CD4-positive, alpha-beta memory T cell (primary cell): ENCODE measurements around the gene HIVEP1. TPM values are rescaled to one million over a fixed set of nuclear protein-coding genes. Genes with fewer than 3 reads are reported as not detected.
A peak's percentile ranks its signal among the peaks of the same experiment; 100 is the strongest.

Source experiments
- CTCF ChIA-PET: fragments of 350-600 bp; sonication (Branson Sonifier 250); formaldehyde crosslinking; loops from one replicate; lab custom pipeline; 2021; ENCODE audit warnings: inconsistent platforms; ENCODE audit not compliant: partially characterized antibody; lab: Charles Lee
- POLR2A ChIA-PET: fragments of 350-600 bp; sonication (Branson Sonifier 250); formaldehyde crosslinking; loops from one replicate; lab custom pipeline; 2021; ENCODE audit not compliant: partially characterized antibody; lab: Charles Lee
- DNase-seq, 5 donors: peaks; one replicate each; pipeline versions ENCODE4 v3.0.0 to v3.0.0-alpha.2; 2020 to 2022; ENCODE audit warnings: mixed read lengths in 1 of 5
- H3K27ac ChIP-seq: one replicate; pipeline ENCODE4 v1.7.0; 2013; ENCODE audit warnings: low read depth, low read length
- H3K27me3 ChIP-seq: 2 replicates; pipeline ENCODE4 v1.7.0; 2013; ENCODE audit warnings: mild to moderate bottlenecking, low read length, moderate library complexity; ENCODE audit not compliant: insufficient read depth
- H3K36me3 ChIP-seq: 2 replicates; pipeline ENCODE4 v1.7.0; 2013; ENCODE audit warnings: mild to moderate bottlenecking, low read length, moderate library complexity; ENCODE audit not compliant: insufficient read depth
- H3K4me1 ChIP-seq: 2 replicates; pipeline ENCODE4 v1.7.0; 2013; ENCODE audit warnings: mild to moderate bottlenecking, low read length, moderate library complexity; ENCODE audit not compliant: insufficient read depth
- H3K4me3 ChIP-seq, 2 donors: one replicate each; pipeline ENCODE4 v1.7.0; 2013; ENCODE audit warnings: low read length in 2 of 2, mild to moderate bottlenecking in 1 of 2
- H3K9me3 ChIP-seq, 2 donors: one replicate each; pipeline ENCODE4 v1.7.0; 2013; ENCODE audit warnings: low read length in 2 of 2, control low read depth in 1 of 2; ENCODE audit not compliant: control insufficient read depth in 1 of 2
- H3K27ac Mint-ChIP-seq, 7 donors: one replicate each; pipeline ENCODE4 v1.8.0; 2020 to 2021; ENCODE audit warnings: mixed read lengths in 7 of 7, mild to moderate bottlenecking in 6 of 7, inconsistent platforms in 3 of 7, moderate library complexity in 3 of 7
- H3K27me3 Mint-ChIP-seq, 2 donors: one replicate each; pipeline ENCODE4 v1.8.0; 2020 to 2021; ENCODE audit warnings: mixed read lengths in 2 of 2
- H3K36me3 Mint-ChIP-seq, 2 donors: one replicate each; pipeline ENCODE4 v1.8.0; 2020 to 2021; ENCODE audit warnings: mixed read lengths in 2 of 2, inconsistent platforms in 1 of 2, mild to moderate bottlenecking in 1 of 2
- H3K4me1 Mint-ChIP-seq, 4 donors: one replicate each; pipeline ENCODE4 v1.8.0; 2020 to 2021; ENCODE audit warnings: mixed read lengths in 4 of 4, mild to moderate bottlenecking in 1 of 4
- H3K4me3 Mint-ChIP-seq, 8 donors: one replicate each; pipeline ENCODE4 v1.8.0; 2020 to 2021; ENCODE audit warnings: mixed read lengths in 8 of 8, mild to moderate bottlenecking in 7 of 8, moderate library complexity in 6 of 8, inconsistent platforms in 3 of 8
- H3K9me3 Mint-ChIP-seq, 8 donors: one replicate each; pipeline ENCODE4 v1.8.0; 2020 to 2021; ENCODE audit warnings: mixed read lengths in 8 of 8, mild to moderate bottlenecking in 5 of 8, inconsistent platforms in 3 of 8, moderate library complexity in 1 of 8
- intact Hi-C: fragments of 100-400 bp; cut with micrococcal nuclease; formaldehyde crosslinking; loops from one replicate; pipeline ENCODE4 v1.15.1; 2023
- polyA plus RNA-seq, 2 donors: library from polyadenylated mRNA; unstranded; fragments of 300-500 nt; fragmentation: Illumina TruSeq; gene quantifications; one replicate each; pipeline ENCODE4 v1.2.3, GENCODE V29; 2021
- total RNA-seq, 2 experiments: library from RNA; stranded (reverse); gene quantifications; one replicate each; pipeline ENCODE4 v1.2.3, GENCODE V29; 2021

The HIVEP1 gene
- total and polyA plus RNA-seq, 4 experiments from 2014 or later: 0.47 to 17.6 (median 11.9) TPM

DNA sequence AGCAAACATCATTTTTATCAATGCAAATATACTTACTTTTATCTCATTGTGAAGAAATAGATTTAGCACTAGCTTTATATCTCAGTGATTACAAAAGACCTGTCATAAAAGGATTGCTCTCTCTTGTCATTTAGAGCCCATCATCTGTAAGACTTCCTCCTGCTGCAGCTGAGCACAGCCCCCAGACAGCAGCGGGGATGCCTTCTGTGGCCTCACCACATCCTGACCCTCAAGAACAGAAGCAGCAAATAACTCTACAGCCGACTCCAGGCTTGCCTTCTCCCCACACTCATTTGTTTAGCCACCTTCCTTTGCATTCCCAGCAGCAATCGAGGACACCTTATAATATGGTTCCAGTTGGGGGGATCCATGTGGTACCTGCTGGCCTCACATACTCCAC lies 151.0 kb downstream of the HIVEP1 start:
- CTCF ChIA-PET: interaction anchor here (0.6 kb wide), 1 partner anchor 70 kb away, joined by 3 read pairs; no protein-coding TSS in a partner anchor
- H3K4me3 Mint-ChIP-seq: peak overlapping the region in 6 of 8 donors; percentile 3 to 77 (median 33)

DNA sequence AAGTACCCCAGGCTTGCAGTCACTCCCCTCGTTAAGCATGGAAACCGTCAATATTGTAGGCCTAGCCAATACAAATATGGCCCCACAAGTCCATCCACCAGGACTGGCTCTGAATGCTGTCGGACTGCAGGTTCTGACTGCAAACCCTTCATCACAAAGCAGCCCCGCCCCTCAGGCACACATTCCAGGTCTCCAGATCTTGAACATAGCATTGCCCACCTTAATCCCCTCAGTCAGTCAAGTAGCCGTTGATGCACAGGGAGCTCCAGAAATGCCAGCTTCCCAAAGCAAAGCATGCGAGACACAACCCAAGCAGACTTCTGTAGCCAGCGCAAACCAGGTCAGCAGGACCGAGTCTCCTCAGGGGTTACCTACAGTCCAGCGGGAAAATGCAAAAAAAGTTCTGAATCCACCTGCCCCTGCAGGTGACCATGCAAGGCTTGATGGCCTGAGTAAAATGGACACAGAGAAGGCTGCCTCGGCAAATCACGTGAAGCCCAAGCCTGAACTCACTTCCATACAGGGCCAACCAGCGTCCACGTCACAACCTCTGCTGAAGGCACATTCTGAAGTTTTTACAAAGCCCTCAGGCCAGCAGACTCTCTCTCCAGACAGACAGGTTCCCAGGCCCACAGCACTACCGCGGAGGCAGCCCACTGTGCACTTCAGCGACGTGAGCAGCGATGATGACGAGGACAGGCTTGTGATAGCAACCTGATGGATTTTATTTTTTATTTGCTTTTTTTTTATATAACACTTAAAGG lies 151.8 kb downstream of the HIVEP1 start:
- intact Hi-C loops: no loop called here
- H3K4me1 Mint-ChIP-seq: peaks cover 20 to 35% (median 24%) of the 10 kb centered on the region in 4 donors
- no peaks in the 10 kb centered on the region for H3K9me3 Mint-ChIP-seq
- Histone ChIP-seq H3K4me3 (no peak overlapping the region), H3K9me3 (no peaks in the 10 kb centered on the region), H3K36me3 (peaks cover 12% of the 10 kb centered on the region), H3K4me1 (peaks cover 21% of the 10 kb centered on the region), H3K27ac (no peak overlapping the region), H3K27me3 (no peaks in the 10 kb centered on the region)
- H3K4me3 Mint-ChIP-seq: peak overlapping the region in 2 of 8 donors; percentile 30 to 41
- peak overlapping the region in 3 of 7 donors; percentile 33 to 42 (median 36) for H3K27ac Mint-ChIP-seq
- peaks cover 32 to 34% of the 10 kb centered on the region in 2 donors for H3K36me3 Mint-ChIP-seq
- ChIA-PET POLR2A (interaction anchor here (1.0 kb wide), 1 partner anchor 70 kb away, joined by 3 read pairs; no protein-coding TSS in a partner anchor), CTCF (no interaction called here)
- no peak for DNase-seq
- no peaks in the 10 kb centered on the region for H3K27me3 Mint-ChIP-seq

More for the DNA sequence above, 151.0 kb downstream of the HIVEP1 start:
- DNase-seq: peak; percentile 46 to 58 (median 52)
- Histone ChIP-seq H3K4me3 (no peak overlapping the region), H3K27me3 (no peaks in the 10 kb centered on the region), H3K9me3 (no peaks in the 10 kb centered on the region), H3K36me3 (peaks cover 12% of the 10 kb centered on the region), H3K4me1 (peaks cover 21% of the 10 kb centered on the region), H3K27ac (no peak overlapping the region)
- intact Hi-C loops: no loop called here
- POLR2A ChIA-PET: interaction anchor here (1.0 kb wide), 2 partner anchors 51 to 71 kb away, joined by 3 read pairs; no protein-coding TSS in a partner anchor
- Mint-ChIP-seq H3K27me3 (no peaks in the 10 kb centered on the region), H3K27ac (peak overlapping the region; percentile 4 to 84 (median 36)), H3K36me3 (peaks cover 32 to 39% of the 10 kb centered on the region in 2 donors), H3K4me1 (peaks cover 20 to 36% (median 24%) of the 10 kb centered on the region in 4 donors), H3K9me3 (no peaks in the 10 kb centered on the region)

DNA sequence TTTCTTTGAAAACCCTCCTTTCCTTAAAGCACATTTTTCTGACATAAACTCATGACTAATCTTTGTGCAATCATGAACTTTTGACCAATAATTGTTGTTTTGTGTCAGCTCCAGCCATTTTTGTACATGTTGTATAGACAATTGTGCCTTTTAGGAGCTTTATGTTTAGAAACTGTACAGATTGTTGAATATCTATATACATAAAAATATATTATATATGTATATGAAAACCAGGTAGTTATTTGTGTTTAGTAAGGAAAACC lies 152.3 kb downstream of the HIVEP1 start:
- Mint-ChIP-seq H3K4me1 (peaks cover 21 to 38% (median 26%) of the 10 kb centered on the region in 4 donors), H3K9me3 (no peaks in the 10 kb centered on the region), H3K4me3 (no peak overlapping the region), H3K27ac (no peak overlapping the region), H3K36me3 (peaks cover 30 to 34% of the 10 kb centered on the region in 2 donors), H3K27me3 (no peaks in the 10 kb centered on the region)
- ChIA-PET CTCF (no interaction called here), POLR2A (no interaction called here)
- no peak overlapping the region for H3K27ac ChIP-seq
- DNase-seq: no peak
- H3K27me3 ChIP-seq: no peaks in the 10 kb centered on the region
- intact Hi-C loops: no loop called here
- no peaks in the 10 kb centered on the region for H3K9me3 ChIP-seq
- no peak overlapping the region for H3K4me3 ChIP-seq
- peaks cover 21% of the 10 kb centered on the region for H3K4me1 ChIP-seq
- H3K36me3 ChIP-seq: peaks cover 12% of the 10 kb centered on the region

DNA sequence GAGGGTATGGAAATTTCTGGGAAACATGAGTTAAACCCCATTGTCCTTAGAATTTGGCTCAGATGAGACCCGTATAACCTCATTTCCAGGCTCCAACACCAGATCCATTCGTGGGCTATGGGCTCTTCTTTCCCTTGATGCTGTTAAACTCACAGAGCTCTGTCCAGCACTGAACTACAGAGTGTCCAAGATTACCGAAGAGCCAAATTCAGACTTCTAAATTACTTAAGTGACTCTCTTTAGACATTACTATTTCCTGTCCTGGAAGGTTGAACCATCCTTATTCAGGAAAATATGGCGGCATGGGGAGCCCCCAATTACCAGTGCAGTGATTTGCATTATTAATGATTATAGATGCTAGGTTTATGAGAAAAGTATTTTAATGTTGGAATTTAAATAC lies 153.2 kb downstream of the HIVEP1 start:
- H3K4me3 ChIP-seq: no peak overlapping the region
- peaks cover 23 to 37% (median 30%) of the 10 kb centered on the region in 4 donors for H3K4me1 Mint-ChIP-seq
- H3K27ac ChIP-seq: no peak overlapping the region
- ChIA-PET CTCF (no interaction called here), POLR2A (no interaction called here)
- no peaks in the 10 kb centered on the region for H3K9me3 Mint-ChIP-seq
- no peak overlapping the region for H3K27ac Mint-ChIP-seq
- H3K9me3 ChIP-seq: no peaks in the 10 kb centered on the region
- H3K36me3 ChIP-seq: peaks cover 12% of the 10 kb centered on the region
- H3K4me3 Mint-ChIP-seq: no peak overlapping the region
- peaks cover 21% of the 10 kb centered on the region for H3K4me1 ChIP-seq
- DNase-seq: no peak
- no peaks in the 10 kb centered on the region for H3K27me3 ChIP-seq
- intact Hi-C loops: no loop called here
- no peaks in the 10 kb centered on the region for H3K27me3 Mint-ChIP-seq
- peaks cover 30 to 34% of the 10 kb centered on the region in 2 donors for H3K36me3 Mint-ChIP-seq

DNA sequence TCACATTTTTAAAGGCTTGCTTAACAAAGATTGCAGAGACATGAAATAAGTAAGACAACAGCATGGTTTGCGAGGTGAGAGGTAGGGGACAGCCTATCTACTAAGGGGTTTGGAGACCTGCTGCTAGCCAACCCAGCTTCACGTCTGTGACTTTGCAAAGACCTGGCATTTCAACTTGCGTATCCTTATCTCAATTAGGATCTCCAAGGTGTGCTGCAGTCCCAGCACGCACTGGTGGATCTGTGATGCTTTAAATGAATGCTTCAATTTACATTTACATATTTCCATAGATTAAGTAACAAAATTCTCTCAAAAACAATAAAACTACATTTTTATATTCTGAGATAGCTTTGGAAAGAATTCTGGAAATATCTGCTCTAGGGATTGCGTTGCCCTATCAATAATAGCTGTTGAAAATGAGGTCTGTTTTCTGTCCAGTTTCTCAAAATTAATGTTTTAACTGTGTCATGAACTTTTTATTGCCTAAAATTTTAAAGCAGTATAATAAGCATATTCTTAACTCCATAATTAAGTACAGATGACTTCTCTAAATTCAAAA lies 153.7 kb downstream of the HIVEP1 start:
- Histone ChIP-seq H3K27ac (no peak overlapping the region), H3K9me3 (no peaks in the 10 kb centered on the region), H3K4me1 (peaks cover 21% of the 10 kb centered on the region), H3K4me3 (no peak overlapping the region), H3K36me3 (peaks cover 12% of the 10 kb centered on the region), H3K27me3 (no peaks in the 10 kb centered on the region)
- intact Hi-C loops: no loop called here
- H3K36me3 Mint-ChIP-seq: peaks cover 30 to 34% of the 10 kb centered on the region in 2 donors
- H3K27ac Mint-ChIP-seq: no peak overlapping the region
- DNase-seq: no peak
- no peaks in the 10 kb centered on the region for H3K9me3 Mint-ChIP-seq
- peaks cover 21 to 35% (median 30%) of the 10 kb centered on the region in 4 donors for H3K4me1 Mint-ChIP-seq
- H3K4me3 Mint-ChIP-seq: no peak overlapping the region
- H3K27me3 Mint-ChIP-seq: no peaks in the 10 kb centered on the region
- ChIA-PET CTCF (no interaction called here), POLR2A (no interaction called here)

DNA sequence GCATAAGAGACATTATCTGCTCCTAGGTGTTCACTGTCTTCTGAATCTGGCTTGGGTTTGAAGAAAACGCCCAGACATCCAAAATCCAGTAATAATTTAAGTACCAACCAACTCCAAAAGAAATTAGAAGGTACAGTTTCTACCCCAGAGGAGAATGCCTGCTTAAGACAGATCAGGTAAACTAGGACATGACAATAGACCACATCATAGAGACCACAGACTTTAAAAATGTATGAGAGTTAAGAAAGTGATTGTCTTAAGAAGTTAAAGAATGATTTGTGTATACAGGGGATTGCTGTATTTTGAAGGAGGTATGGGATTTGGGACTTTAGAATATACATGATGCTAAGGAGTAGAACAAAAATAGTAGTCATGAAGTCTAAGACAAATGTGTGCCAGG lies 157.3 kb downstream of the HIVEP1 start:
- peak in 1 of 5 donors; percentile 11 for DNase-seq
- Mint-ChIP-seq H3K27ac (no peak overlapping the region), H3K4me1 (peaks cover 6 to 11% (median 8%) of the 10 kb centered on the region in 4 donors), H3K36me3 (peaks cover 2 to 10% of the 10 kb centered on the region in 2 donors), H3K9me3 (no peaks in the 10 kb centered on the region), H3K4me3 (no peak overlapping the region), H3K27me3 (no peaks in the 10 kb centered on the region)
- H3K36me3 ChIP-seq: no peaks in the 10 kb centered on the region
- no peaks in the 10 kb centered on the region for H3K27me3 ChIP-seq
- no peak overlapping the region for H3K27ac ChIP-seq
- H3K4me1 ChIP-seq: no peaks in the 10 kb centered on the region
- ChIA-PET CTCF (no interaction called here), POLR2A (no interaction called here)
- H3K9me3 ChIP-seq: no peaks in the 10 kb centered on the region
- intact Hi-C loops: no loop called here
- no peak overlapping the region for H3K4me3 ChIP-seq

DNA sequence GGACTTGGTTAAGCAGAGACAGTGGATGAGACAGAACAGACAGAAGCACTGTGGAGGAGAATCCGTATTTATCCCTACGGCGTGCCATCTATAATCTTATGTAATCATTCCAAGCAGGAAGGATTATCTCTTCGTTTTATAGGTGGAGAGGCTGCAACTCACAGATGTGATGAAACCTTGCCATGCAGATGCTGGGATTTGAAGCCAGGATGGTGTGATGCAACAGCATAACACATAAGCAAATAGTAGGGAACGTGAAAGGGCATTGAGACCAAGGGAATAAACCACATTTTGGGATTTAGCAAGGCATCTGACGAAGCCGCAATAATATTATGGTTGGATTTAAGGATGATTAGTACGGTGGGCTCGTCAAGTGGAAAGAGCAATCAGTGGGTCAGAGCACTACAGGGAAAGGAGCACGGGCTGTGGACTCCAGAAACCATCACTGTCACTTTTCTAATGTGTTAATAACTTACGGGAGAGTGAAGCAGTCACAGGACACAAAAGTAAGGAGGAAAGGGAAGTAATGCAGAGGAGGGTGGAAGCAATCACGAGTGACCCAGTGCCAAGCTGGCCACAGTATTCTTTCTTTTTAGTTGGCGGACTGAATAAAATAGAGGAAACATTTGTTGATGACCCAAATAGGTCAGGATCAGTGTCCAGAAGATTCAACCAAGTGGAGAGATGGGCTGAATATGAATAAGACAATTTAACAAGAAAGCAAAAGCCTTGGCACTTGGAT lies 158.4 kb downstream of the HIVEP1 start:
- H3K27me3 Mint-ChIP-seq: no peaks in the 10 kb centered on the region
- Histone ChIP-seq H3K4me1 (no peaks in the 10 kb centered on the region), H3K36me3 (no peaks in the 10 kb centered on the region), H3K4me3 (no peak overlapping the region), H3K27ac (no peak overlapping the region), H3K27me3 (no peaks in the 10 kb centered on the region), H3K9me3 (no peaks in the 10 kb centered on the region)
- ChIA-PET CTCF (no interaction called here), POLR2A (no interaction called here)
- DNase-seq: no peak
- H3K9me3 Mint-ChIP-seq: peaks cover 0 to under 1% (median 0%) of the 10 kb centered on the region in 8 donors
- intact Hi-C loops: no loop called here
- peaks cover 0 to 2% of the 10 kb centered on the region in 2 donors for H3K36me3 Mint-ChIP-seq
- H3K4me3 Mint-ChIP-seq: no peak overlapping the region
- peak overlapping the region in 1 of 7 donors; percentile 82 for H3K27ac Mint-ChIP-seq
- peaks cover 6% of the 10 kb centered on the region in 4 donors for H3K4me1 Mint-ChIP-seq
